Neural cell (in vitro differentiated cells): ENCODE data around the gene EFTUD2.

Source experiments
- EP300 ChIP-seq: fragments of 450-650 bp; conservative IDR thresholded peaks from 2 replicates; pipeline ENCODE4 v1.6.1; 2014; ENCODE audit warnings: antibody characterized with exemption, mild to moderate bottlenecking, moderate library complexity; ENCODE audit not compliant: poor library complexity, severe bottlenecking
- EZH2 ChIP-seq: fragments of 200-600, 300-800 bp; shearing (Covaris generic), sonication (generic); IDR thresholded peaks from 2 replicates; pipeline ENCODE4 v1.6.1; 2014; ENCODE audit warnings: antibody characterized with exemption, low read length, borderline replicate concordance, mild to moderate bottlenecking; ENCODE audit not compliant: insufficient read depth, poor library complexity, severe bottlenecking
- MXI1 ChIP-seq: fragments of 450-650 bp; conservative IDR thresholded peaks from 2 replicates; pipeline ENCODE4 v1.6.1; 2014; ENCODE audit warnings: antibody characterized with exemption, mild to moderate bottlenecking; ENCODE audit not compliant: poor library complexity, severe bottlenecking
- TAF1 ChIP-seq: IDR thresholded peaks from 2 replicates; pipeline ENCODE4 v1.6.1; 2012; ENCODE audit warnings: low read depth
- TF ChIP-seq, protein P1 (sequence below): fragments of 450-650 bp; IDR thresholded peaks from 2 replicates; pipeline ENCODE4 v1.5.1; 2014; ENCODE audit warnings: antibody characterized with exemption, mild to moderate bottlenecking, moderate library complexity; ENCODE audit not compliant: poor library complexity, severe bottlenecking

DNA sequence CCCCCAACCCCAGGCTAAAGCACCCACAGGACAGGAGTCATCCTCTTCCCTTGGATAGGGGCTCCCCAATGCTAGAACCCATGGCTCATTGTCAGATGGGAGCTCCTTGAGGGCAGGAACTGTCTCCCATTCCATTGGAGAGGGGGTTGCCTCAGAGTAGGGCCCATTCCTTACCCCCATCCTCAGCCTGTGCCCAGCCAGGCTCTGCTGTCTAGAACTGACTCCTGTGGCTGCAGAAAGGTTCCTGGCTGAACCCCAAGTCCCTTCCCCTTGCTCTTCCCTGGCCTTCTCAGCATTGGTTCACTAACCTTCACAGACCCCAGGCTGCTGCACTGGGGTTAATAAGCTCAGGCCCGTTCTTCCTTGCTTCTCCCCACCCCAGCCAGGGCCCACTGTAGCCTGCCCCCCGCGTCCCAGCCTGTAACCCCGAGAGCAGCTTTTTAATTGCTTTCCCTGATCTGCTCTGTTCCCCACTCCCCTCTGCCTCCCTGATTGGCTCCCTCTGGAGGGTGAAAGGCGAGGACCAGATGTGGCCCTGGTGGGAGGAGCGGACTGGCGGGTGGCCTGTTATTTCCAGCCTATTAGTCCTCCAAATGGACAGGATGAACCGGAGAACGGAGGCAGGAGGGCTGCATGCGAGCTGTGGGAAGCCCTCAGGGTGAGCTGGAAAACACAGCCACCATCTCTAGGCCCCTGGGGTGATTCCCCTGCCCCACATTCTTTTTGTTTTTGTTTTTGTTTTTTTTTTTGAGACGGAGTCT, 22.1 kb upstream of the EFTUD2 start:
- TF ChIP-seq EP300 (no peak), MXI1 (no peak), EZH2 (no peak), TAF1 (no peak)
- TF ChIP-seq, protein P1, sequence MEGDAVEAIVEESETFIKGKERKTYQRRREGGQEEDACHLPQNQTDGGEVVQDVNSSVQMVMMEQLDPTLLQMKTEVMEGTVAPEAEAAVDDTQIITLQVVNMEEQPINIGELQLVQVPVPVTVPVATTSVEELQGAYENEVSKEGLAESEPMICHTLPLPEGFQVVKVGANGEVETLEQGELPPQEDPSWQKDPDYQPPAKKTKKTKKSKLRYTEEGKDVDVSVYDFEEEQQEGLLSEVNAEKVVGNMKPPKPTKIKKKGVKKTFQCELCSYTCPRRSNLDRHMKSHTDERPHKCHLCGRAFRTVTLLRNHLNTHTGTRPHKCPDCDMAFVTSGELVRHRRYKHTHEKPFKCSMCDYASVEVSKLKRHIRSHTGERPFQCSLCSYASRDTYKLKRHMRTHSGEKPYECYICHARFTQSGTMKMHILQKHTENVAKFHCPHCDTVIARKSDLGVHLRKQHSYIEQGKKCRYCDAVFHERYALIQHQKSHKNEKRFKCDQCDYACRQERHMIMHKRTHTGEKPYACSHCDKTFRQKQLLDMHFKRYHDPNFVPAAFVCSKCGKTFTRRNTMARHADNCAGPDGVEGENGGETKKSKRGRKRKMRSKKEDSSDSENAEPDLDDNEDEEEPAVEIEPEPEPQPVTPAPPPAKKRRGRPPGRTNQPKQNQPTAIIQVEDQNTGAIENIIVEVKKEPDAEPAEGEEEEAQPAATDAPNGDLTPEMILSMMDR: no peak
